ENCODE data around the gene INTS1.

The INTS1 gene

DNA sequence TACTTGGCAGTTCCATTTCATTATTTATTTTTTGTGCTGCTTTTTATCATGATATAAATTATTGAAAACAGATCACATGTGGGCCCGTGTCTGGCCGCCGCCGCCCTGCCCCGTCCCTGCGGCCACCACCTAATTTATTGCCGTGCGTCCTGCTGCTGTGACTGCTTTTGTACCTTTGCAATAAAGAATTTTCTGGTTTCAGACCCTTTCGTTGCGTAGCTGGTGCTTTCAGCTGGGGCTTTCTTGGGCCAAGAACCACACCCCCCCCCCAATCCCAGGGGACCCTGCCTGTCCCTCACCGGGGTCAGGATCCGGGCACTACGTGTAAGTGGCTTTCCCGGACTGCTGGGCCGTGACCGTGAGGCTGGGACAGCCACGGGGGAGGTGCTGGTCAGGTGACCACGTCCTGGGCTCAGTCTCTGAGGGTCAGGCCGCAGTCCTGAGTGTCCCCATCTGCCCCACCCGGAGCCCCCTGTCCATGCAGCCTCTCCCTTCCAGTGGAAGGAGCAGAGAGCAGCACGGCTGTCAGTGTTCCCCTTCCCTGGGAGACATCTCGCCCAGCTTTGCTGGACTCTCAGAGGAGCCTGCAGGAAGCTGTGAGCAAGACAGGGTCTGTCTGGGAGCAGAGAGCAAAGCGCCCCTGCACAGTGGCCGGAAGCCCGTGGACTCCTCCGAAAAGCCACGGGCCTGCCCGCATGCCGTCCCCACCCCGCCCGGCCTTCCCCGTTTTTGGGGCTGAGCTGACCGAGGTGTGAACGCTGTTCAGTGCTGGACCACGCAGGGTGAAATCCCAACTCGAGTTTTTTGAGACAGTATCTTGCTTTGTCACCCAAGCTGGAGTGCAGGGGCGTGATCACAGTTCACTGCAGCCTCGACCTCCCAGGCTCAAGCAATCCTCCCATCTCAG lies 38.9 kb upstream of the INTS1 start:
- DNase-seq = no peak

DNA sequence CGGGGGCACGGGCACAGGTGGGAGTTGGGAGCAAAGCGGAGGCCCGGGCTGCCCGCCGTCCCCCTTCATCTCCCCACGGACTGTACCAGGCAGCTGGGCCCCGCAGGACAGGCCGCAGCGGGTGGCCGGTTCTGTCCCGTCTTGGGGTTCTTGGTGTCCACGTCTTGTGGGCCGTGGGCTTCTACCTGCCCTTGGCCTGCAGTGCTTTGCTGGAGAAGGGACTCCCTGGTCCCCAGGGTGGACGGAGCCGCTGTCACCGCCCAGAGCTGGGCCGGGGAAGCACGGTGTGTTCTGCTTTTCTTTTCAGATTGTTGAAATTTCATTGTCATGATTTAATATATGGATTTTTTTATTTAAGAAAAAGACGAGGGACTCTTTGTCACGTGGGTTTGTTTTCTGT lies 38.1 kb upstream of the INTS1 start:
- no peak for DNase-seq

- no peak for DNase-seq
Observed at GRCh38 chr7:1541431-1542162, 37.4 kb upstream of the INTS1 start.

- no peak for DNase-seq
Observed at GRCh38 chr7:1540776-1541271, 36.6 kb upstream of the INTS1 start.

GRCh38 chr7:1539882-1540775 lies 35.9 kb upstream of the INTS1 start:
- no peak for DNase-seq

DNA sequence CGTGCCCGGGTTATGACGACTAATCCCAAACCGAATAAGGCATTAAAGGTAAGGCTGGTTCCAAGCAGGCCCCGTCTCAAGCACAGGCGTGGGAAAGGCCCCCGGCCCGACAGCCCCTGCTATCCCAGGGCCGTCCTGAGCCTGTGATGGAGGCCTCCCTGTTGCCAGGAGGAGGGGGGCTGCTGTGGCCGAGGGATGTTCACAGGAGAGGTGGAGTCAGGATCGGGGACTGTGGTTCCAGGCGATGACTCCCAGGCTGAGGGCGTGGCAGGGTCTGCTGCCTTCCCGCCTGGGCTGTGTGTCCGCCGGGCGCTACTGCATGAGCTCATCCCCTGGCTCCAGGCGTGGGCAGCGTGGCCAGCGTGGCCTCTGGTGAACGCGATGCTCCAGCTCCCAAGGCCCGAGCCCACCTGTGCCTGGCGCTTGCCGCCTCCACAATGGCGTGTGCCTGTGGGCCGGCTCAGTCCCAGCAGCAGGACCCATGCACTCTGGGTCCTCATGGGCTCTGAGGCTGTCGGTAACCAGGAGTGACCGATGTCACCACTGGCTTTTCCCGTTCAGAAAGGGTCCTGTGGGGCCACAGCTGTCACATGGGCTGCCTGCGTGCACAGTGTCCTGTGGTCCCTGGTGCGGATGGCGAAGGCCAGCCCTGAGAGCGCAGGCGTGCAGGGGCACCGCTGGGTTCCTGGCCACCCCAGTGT lies 35.1 kb upstream of the INTS1 start:
- no peak for DNase-seq

DNA sequence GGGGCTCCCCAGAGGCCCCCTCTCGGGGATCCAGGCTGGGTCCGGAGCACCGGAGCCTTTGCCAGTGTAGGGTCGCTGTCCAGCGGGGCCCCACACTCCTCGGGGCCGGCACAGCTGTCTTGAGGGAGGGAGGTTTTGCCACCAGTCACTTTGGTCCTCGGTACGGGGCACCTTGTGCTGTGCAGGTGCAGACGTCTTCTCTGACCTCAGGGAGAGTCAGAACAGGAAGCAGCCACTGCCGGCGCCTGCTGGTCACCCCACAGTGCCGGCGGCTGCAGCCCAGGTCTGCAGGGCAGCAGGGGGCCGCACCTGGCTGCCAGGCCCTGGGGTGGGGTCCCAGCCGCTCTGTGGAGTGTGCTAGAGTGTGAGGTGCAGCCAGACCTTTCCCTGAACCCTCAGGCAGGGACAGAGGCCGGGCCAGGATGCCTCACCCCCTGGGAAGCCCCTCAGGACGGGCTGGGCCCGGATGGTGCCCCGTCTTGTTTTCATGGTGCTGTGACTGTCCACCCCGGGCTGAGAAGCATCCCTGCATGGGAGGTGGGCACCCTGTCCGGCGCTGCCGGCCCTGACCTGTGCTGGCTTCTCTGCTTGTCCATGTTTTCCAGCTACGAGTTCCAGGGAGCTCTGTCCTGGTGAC lies 34.5 kb upstream of the INTS1 start:
- no peak for DNase-seq

- DNase-seq = no peak
Observed at GRCh38 chr7:1537535-1538412, 33.6 kb upstream of the INTS1 start.

DNA sequence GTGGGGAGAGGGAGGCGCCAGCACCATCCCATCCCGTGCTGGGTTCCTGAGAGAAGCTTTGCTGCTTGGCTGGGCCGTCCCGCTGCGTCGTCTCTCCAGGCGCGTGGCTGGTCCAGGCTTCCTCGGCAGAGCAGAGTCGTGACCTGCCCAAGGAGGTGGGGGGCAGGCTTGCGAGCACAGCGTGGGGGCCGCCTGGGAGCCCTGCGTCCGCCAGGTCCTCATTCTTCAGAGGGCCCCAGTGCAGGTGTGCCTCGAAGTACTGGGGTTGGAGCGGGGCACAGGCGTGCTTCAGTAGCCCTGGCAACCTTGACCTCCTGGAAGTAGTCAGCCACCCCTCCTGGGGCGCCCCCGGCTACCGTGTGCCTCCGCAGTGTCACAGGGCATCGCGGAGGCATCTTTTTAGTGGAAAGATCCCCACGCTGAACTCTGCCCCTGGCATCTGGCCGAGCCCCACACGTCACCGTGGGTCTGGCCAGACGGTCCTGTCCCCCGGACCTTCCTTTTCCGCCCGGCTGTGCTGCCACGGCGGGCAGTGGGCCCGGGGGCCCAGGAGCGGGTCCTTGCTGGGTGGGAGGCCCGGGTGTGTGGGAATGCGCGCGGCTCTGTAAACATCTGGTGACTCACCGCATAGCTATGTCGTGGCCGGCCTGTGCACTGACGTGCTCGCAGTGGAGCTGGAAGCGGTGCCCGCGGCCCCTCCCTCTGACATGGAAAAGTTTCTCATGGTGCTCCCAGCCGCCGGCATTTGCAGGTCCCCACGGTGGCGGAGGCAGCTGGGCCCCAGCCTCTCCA lies 32.8 kb upstream of the INTS1 start:
- no peak for DNase-seq

GRCh38 chr7:1536455-1536742 lies 32.2 kb upstream of the INTS1 start:
- DNase-seq = no peak

DNA sequence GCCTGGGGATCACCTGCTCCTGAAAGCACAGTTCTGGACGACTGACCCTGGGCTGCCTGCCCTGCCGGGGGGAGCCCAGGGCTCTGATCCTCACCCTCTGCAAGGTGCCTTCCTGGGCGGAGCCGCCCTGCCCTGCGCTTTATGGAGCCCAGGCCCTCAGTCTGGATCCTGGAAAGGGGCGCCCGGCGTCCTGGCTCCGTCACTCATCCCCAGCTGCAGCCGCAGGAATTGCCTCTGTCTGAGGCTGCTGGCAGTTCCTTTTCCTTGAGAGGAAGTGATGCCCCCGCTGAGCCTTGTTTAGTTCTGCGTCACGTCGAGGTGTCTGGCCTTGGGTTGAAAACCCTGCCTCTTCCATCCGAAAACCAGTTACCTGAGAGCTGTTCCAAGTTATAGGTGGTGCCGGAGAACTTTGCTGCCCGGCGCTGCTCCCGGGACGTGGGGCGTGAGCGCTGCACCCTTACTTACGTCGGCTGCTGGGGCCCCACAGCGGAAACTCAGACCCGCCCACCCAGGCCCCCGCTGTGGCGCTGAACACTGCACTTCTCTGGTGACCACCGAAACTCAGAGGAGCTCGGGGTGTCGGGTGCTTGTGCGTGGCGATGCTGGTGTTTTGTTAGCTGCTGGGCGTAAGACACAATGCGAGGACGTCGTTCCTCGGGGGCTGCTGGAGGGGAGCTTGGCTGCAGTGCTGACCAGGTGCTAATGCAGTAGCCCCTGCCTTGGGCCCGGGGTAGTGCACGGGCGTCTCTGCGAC lies 31.7 kb upstream of the INTS1 start:
- DNase-seq = no peak

- no peak for DNase-seq
Observed at GRCh38 chr7:1535100-1535458, 30.9 kb upstream of the INTS1 start.

DNA sequence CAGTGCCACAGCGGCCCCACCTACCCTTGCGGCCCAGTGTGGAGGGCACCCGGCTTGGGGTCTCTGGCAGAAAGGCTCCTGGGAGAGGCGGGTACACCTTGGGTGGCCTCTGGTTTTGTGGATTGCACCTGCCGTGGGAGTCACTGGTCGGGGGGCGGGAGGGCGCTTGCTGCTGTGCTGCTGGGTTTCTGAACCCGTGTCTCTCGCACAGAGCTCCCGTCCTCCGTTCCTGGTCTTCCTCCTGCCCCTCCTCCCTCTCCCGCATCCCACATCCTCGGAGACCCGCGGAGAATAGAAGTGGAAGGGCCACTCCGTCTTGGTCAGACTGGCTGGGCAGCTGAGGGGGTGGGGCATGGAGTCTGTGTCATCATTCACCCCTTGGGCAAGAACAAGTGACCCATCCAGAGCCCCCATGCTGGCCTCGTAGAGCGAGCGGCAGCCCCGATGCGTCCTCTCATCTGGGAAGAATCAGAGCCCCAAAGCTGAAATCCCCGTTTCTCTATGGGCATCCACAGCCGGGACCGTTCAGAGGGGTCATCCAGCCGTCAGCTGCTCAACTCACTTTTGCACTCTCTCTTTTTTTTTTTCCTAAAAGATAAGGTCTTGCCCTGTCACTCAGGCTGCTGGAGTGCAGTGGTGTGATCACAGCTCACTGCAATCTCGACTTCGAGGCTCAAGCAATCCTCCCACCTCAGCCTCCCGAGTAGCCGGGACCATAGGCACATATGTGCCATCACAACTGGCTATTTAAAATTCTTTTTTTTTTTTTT lies 30.3 kb upstream of the INTS1 start:
- DNase-seq = no peak

DNA sequence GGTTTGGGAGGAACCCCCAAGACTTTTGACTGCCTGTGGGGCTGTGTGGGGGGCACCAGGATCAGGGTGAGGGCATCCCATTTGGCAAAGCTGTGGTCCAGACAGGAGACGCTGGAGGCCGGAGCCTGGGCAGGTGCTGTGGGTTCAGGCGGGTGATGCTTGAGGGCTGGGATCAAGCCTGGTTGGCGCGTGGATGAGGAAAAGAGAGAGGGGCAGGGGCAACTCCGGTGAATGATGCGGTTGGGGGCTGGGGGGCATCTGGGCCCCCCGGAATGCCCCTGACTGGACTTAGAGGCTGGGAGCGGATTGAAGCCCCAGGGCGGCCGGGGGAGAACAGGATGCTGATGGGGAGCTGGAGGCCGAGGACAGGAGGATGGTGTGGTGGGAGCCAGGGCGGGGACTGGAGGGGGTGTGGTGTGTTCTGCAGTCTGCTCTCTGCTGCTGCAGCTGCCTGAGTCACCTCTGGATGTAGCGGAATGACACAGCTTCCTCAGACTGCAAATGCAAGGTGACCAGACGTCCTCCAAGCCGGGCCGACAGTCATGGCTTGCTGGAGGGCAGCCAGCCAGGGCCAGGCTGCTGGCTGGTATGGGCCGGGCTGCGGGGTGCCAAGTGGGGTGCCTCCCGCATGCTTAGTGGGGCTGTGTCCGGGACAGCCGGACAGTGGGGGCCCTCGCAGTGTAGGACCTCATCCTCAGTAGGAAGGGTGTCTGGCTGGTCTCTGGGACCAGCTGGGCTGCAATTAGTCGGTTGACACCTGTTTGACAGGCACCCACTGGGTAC lies 29.5 kb upstream of the INTS1 start:
- no peak for DNase-seq

DNA sequence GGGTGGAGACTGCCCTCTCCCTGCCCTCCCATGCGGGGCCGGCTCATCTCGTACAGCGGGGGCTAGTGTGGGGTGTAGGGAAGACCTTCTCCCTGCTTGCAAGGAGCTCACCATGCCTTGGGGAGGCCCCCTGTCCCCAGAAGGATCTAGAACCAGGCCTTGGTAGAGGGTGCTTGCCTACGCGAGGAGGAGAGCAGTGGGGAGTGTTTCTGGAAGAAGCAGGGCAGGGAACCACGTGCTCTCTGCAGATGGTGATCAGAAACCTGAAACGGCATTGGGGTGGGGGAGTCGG lies 29.0 kb upstream of the INTS1 start:
- no peak for DNase-seq

DNA sequence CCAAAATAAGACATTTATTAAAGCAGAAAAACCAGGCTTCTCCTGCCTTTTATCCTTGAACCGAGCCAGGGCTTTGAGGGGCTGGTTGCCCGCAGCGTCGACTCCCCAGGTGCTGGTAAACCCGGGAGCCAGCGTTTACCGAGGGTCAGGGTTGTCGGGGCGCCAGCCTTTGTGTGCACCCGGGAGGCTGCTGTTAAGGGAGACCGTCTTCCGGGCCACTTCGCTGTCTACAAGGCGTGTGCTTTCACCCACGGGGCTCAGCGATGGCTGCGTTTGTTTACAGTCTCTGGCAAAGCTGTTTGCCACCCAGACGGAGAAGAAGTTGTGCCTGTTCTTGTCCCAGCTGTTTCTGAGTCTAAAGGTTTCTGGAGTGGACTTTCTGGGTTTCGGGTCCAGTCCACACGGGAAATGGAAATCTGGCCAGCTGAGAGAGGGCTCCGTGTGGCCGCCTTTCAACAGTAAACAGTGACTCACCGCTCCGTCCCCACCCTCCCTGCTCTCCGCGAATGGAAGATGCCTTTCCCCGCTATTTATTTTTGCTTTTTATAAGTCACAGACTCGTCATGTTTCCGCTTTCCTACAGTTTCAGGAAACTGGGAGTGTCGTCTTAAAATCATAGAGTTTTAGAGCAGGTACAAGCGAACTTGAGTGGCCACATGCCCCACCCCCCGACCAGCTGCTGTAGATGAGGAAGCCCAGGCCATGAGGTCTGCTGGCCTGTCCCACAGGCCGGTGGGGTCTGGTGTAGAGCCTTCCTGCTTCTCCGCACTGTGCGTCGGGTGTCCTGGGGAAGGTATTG lies 28.5 kb upstream of the INTS1 start:
- DNase-seq = no peak

DNA sequence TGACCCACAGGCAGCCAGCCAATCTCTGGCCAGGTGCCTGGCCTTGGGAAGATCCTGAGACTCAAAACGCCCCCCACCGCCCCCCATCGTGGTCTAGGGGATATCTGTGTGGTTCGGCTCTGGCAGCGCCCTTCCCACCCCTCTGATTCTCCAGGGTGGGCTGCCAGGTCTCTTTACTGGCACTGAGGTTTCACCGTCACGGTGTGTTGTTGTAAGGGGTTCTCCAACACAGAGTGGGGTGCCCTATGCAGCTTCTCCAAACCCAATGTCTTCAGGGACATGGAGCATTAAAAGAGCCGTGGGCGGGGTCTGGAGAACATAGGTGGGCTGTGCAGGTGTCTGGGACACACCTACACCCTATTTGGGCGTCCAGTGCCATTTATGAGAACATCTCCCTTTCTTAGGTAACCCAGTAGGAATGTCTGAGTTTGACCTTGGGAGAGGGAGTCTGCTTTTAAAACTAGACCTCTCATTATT lies 27.8 kb upstream of the INTS1 start:
- DNase-seq = no peak

Data from NCI-H1092 (cell line).